Endothelial cell of umbilical vein (primary cell): ENCODE data around the gene DHTKD1. TPM values are rescaled to one million over a fixed set of nuclear protein-coding genes. Genes with fewer than 3 reads are reported as not detected.

Source experiments
- BruUV-seq: library from RNA; stranded (reverse); fragments of 400-500 nt; replicated peaks from 2 replicates; lab custom pipeline; 2021; lab: Mats Ljungman, UMichigan
- CTCF ChIA-PET: fragments of 300-600, 350-600 bp; sonication (Branson Sonifier 250); formaldehyde crosslinking; loops from one replicate; lab custom pipeline; 2021; ENCODE audit warnings: antibody characterized with exemption, inconsistent platforms; lab: Charles Lee
- POLR2A ChIA-PET: fragments of 300-600, 350-600 bp; sonication (Branson Sonifier 250); formaldehyde crosslinking; loops from one replicate; lab custom pipeline; 2021; ENCODE audit warnings: antibody characterized with exemption, inconsistent platforms; lab: Charles Lee
- DNase-seq: peaks from one replicate; pipeline ENCODE4 v3.0.0-alpha.2; 2011; ENCODE audit warnings: low read depth, low spot score
- FAIRE-seq: peaks from 2 replicates; lab custom pipeline; 2011; peaks lifted over from hg19 to GRCh38; lab: Jason Lieb, UNC
- H2AFZ ChIP-seq: 2 replicates; pipeline ENCODE4 v1.6.0; 2012; ENCODE audit warnings: low read depth, low read length, control low read depth, inconsistent platforms
- H3K27ac ChIP-seq: 2 replicates; pipeline ENCODE4 v1.5.1; 2011; ENCODE audit warnings: low read depth, mild to moderate bottlenecking, control low read depth, low read length, moderate library complexity; ENCODE audit not compliant: insufficient read depth
- H3K27me3 ChIP-seq, 2 experiments: 2 replicates each; pipeline versions ENCODE4 v1.6.0 to v1.6.1; 2011; ENCODE audit warnings: low read length in 2 of 2, mixed read lengths in 1 of 2; ENCODE audit not compliant: control insufficient read depth in 2 of 2, insufficient read depth in 2 of 2
- H3K36me3 ChIP-seq, 2 experiments: 2 replicates in 1 of 2; 3 replicates in 1 of 2; pipeline ENCODE4 v1.5.1; 2011; ENCODE audit warnings: low read length in 2 of 2, mild to moderate bottlenecking in 1 of 2, moderate library complexity in 1 of 2; ENCODE audit not compliant: control insufficient read depth in 2 of 2, insufficient read depth in 2 of 2; ENCODE audit errors: extremely low read depth in 1 of 2
- H3K4me1 ChIP-seq: 3 replicates; pipeline ENCODE4 v1.5.1; 2011; ENCODE audit warnings: mild to moderate bottlenecking, low read length; ENCODE audit not compliant: control insufficient read depth, insufficient read depth; ENCODE audit errors: extremely low read depth
- H3K4me2 ChIP-seq: 2 replicates; pipeline ENCODE4 v1.6.1; 2011; ENCODE audit warnings: low read length, control low read depth, mixed read lengths; ENCODE audit not compliant: insufficient read depth
- H3K4me3 ChIP-seq, 3 experiments: fragments of 200-600 bp in 1 of 3; sonication (generic), shearing (Covaris generic) in 1 of 3; replicated peaks in 1 of 3; 2 replicates each; pipeline ENCODE4 v1.5.1; 2011 to 2016; ENCODE audit warnings: control low read depth in 3 of 3, low read length in 3 of 3, mild to moderate bottlenecking in 2 of 3, inconsistent platforms in 1 of 3, low read depth in 1 of 3, moderate library complexity in 1 of 3; ENCODE audit not compliant: insufficient read depth in 1 of 3
- H3K79me2 ChIP-seq: 2 replicates; pipeline ENCODE4 v1.6.0; 2012; ENCODE audit warnings: low read length, inconsistent platforms; ENCODE audit not compliant: control insufficient read depth, insufficient read depth
- H3K9ac ChIP-seq: replicated peaks from 2 replicates; pipeline ENCODE3; 2011; ENCODE audit warnings: low read length, control low read depth; ENCODE audit not compliant: insufficient read depth; ENCODE audit errors: extremely low read depth
- H3K9me1 ChIP-seq: replicated peaks from 3 replicates; pipeline ENCODE4 v1.6.0; 2011; ENCODE audit warnings: mild to moderate bottlenecking, low read length; ENCODE audit not compliant: control insufficient read depth, insufficient read depth; ENCODE audit errors: extremely low read depth
- H3K9me3 ChIP-seq: replicated peaks from 2 replicates; pipeline ENCODE4 v1.5.1; 2012; ENCODE audit warnings: low read length, inconsistent platforms; ENCODE audit not compliant: control insufficient read depth, insufficient read depth
- H4K20me1 ChIP-seq: replicated peaks from 2 replicates; pipeline ENCODE3; 2011; ENCODE audit warnings: mild to moderate bottlenecking, low read length; ENCODE audit not compliant: control insufficient read depth, insufficient read depth; ENCODE audit errors: extremely low read depth
- EZH2 ChIP-seq: IDR thresholded peaks from 2 replicates; pipeline ENCODE4 v1.6.1; 2012; ENCODE audit warnings: borderline replicate concordance, low read depth, mild to moderate bottlenecking, moderate library complexity, low read length, inconsistent platforms; ENCODE audit not compliant: severe bottlenecking
- FOS ChIP-seq: IDR thresholded peaks from 2 replicates; pipeline ENCODE4 v1.6.1; 2011; ENCODE audit warnings: mild to moderate bottlenecking, low read length, moderate library complexity, borderline replicate concordance; ENCODE audit not compliant: insufficient read depth
- GATA2 ChIP-seq: IDR thresholded peaks from 2 replicates; pipeline ENCODE4 v1.7.0; 2011; ENCODE audit warnings: low read depth, mild to moderate bottlenecking, moderate library complexity, mixed read lengths, low read length; ENCODE audit not compliant: insufficient read length, insufficient read depth
- JUN ChIP-seq: IDR thresholded peaks from 2 replicates; pipeline ENCODE4 v1.6.1; 2011; ENCODE audit warnings: borderline replicate concordance, low read depth; ENCODE audit not compliant: insufficient read length, insufficient read depth
- MYC ChIP-seq: IDR thresholded peaks from one replicate; pipeline ENCODE4 v1.6.1; 2011; ENCODE audit warnings: mild to moderate bottlenecking, low read depth, low read length
- POLR2A ChIP-seq: IDR thresholded peaks from 2 replicates; pipeline ENCODE4 v1.6.1; 2012; ENCODE audit warnings: low read depth, mild to moderate bottlenecking, control low read depth, low read length
- POLR2AphosphoS5 ChIP-seq: IDR thresholded peaks from 2 replicates; pipeline ENCODE4 v1.6.1; 2012; ENCODE audit warnings: low read depth, mild to moderate bottlenecking, control low read depth, low read length, moderate library complexity; ENCODE audit not compliant: insufficient read depth
- dilution Hi-C: fragments of 300-500 bp; cut with MboI; formaldehyde crosslinking; loops from one replicate; pipeline ENCODE4 v1.15.0; 2019; ENCODE audit warnings: low sequenced_read_pairs; ENCODE audit not compliant: extremely low pct_ligation_motif_present
- intact Hi-C: fragments of 100-400 bp; cut with micrococcal nuclease; formaldehyde crosslinking; loops from one replicate; pipeline ENCODE4 v1.10.0; 2022
- polyA plus RNA-seq, 4 experiments: library from polyadenylated mRNA; depleted of rRNA in 3 of 4; stranded (reverse) in 3 of 4; unstranded in 1 of 4; fragments of >200 nt; gene quantifications; 2 replicates each; pipeline versions ENCODE4 v1.2.1 to v1.2.3, GENCODE V29; 2011 to 2012; ENCODE audit warnings: missing spikeins in 1 of 4
- total RNA-seq: library from RNA; stranded (reverse); gene quantifications from 2 replicates; pipeline ENCODE4 v1.2.3, GENCODE V29; 2021
- TF ChIP-seq, protein P1 (sequence below): IDR thresholded peaks from 2 replicates; pipeline ENCODE4 v1.6.1; 2011; ENCODE audit not compliant: insufficient read depth, insufficient read length
- TF ChIP-seq, protein P2 (sequence below), 2 donors: IDR thresholded peaks; 1 replicate in 1 of 2; 2 replicates in 1 of 2; pipeline ENCODE4 v1.5.1; 2011; ENCODE audit warnings: low read length in 2 of 2, mild to moderate bottlenecking in 2 of 2, moderate library complexity in 2 of 2, control low read depth in 1 of 2, inconsistent platforms in 1 of 2, low read depth in 1 of 2; ENCODE audit not compliant: insufficient read depth in 1 of 2; ENCODE audit errors: extremely low read depth in 1 of 2

DHTKD1 gene
- total and polyA plus RNA-seq, 2 donors (not counting 3 experiments of a cell fraction or from before 2014, with no cell fraction given), result 15.3 to 22.9 TPM

DNA sequence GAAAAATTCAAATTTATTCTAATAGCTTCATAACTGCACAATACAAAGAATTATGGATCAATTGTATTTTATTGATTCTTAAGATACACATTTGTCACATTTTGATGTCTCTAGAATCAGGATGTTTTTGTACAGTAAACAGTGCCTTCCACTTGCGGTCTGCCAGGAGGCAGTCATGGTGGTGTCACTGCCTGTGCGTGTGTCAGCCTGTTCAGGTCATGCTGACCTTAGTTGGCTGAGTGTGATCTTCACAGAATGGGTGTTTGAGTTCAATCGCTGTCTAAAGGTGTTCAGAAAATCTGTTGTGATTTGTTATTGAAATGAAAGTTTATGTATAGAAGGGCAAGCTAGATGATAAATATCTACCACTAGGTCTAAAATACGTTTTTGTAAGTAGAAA is 81.4 kb downstream of the DHTKD1 start:
- intact Hi-C loops, result no loop called here
- Histone ChIP-seq H3K4me3 (no peak overlapping the region), H3K27me3 (no peaks in the 10 kb centered on the region), H3K36me3 (peaks cover 0 to 3% of the 10 kb centered on the region in 2 experiments), H3K9me3 (no peaks in the 10 kb centered on the region), H3K4me1 (no peaks in the 10 kb centered on the region), H3K9ac (no peak overlapping the region), H3K79me2 (no peaks in the 10 kb centered on the region), H4K20me1 (no peaks in the 10 kb centered on the region), H3K27ac (no peak overlapping the region), H3K9me1 (no peaks in the 10 kb centered on the region), H3K4me2 (no peak overlapping the region), H2AFZ (no peak overlapping the region)
- CTCF ChIA-PET, result no interaction called here
- DNase-seq (no peak), FAIRE-seq (no peak)
- no peak for TF ChIP-seq POLR2A
- no peak for TF ChIP-seq GATA2
- TF ChIP-seq, protein P1, sequence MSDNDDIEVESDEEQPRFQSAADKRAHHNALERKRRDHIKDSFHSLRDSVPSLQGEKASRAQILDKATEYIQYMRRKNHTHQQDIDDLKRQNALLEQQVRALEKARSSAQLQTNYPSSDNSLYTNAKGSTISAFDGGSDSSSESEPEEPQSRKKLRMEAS, result no peak
- TF ChIP-seq MYC, result no peak
- no peak for TF ChIP-seq POLR2AphosphoS5
- dilution Hi-C loops, result no loop called here
- BruUV-seq, result no TSS peak
- POLR2A ChIA-PET, result no interaction called here

DNA sequence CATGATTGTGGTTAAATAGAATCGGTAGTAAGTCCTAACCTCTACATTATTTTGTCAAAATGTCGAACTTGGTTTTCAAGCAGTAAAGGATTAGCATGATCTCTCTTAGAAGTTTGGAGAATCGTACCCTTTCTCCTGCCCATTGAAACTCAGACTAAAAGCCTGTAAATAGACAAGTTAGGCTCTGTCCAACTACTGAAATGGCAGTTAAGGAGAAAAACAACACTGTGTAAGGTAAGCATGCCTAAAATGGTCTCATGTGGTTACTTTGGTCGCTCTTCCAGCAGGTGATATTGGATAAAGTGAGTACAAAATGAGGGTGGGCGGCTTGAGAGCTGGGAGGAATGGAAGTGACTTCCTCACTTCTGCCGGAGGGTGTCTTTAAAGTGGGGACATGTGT is 85.8 kb downstream of the DHTKD1 start:
- no peak for TF ChIP-seq FOS
- TF ChIP-seq EZH2, result no peak
- no peak for TF ChIP-seq JUN
- TF ChIP-seq MYC, result no peak
- TF ChIP-seq, protein P1, result no peak
- TF ChIP-seq, protein P2, sequence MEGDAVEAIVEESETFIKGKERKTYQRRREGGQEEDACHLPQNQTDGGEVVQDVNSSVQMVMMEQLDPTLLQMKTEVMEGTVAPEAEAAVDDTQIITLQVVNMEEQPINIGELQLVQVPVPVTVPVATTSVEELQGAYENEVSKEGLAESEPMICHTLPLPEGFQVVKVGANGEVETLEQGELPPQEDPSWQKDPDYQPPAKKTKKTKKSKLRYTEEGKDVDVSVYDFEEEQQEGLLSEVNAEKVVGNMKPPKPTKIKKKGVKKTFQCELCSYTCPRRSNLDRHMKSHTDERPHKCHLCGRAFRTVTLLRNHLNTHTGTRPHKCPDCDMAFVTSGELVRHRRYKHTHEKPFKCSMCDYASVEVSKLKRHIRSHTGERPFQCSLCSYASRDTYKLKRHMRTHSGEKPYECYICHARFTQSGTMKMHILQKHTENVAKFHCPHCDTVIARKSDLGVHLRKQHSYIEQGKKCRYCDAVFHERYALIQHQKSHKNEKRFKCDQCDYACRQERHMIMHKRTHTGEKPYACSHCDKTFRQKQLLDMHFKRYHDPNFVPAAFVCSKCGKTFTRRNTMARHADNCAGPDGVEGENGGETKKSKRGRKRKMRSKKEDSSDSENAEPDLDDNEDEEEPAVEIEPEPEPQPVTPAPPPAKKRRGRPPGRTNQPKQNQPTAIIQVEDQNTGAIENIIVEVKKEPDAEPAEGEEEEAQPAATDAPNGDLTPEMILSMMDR (IDR thresholded peaks at IDR 0.05; ENCODE audit: extremely low read depth in 1 of 2, insufficient read depth in 1 of 2, low read depth in 1 of 2, low read length in 2 of 2), result no peak
- no peak for TF ChIP-seq POLR2A
- no peak for TF ChIP-seq GATA2
- no peak for TF ChIP-seq POLR2AphosphoS5
- H4K20me1 ChIP-seq, result no peaks in the 10 kb centered on the region
- no peaks in the 10 kb centered on the region for H3K27me3 ChIP-seq
- BruUV-seq, result no TSS peak
- H3K79me2 ChIP-seq, result no peaks in the 10 kb centered on the region
- intact Hi-C loops (no loop called here), dilution Hi-C loops (no loop called here)
- FAIRE-seq (no peak), DNase-seq (no peak)
- H3K9me1 ChIP-seq, result no peaks in the 10 kb centered on the region
- CTCF ChIA-PET, result no interaction called here
- POLR2A ChIA-PET, result no interaction called here
- no peaks in the 10 kb centered on the region for H3K9me3 ChIP-seq
- no peaks in the 10 kb centered on the region for H3K4me1 ChIP-seq
- no peak overlapping the region for H3K27ac ChIP-seq
- H3K9ac ChIP-seq, result no peak overlapping the region
- no peak overlapping the region for H3K4me2 ChIP-seq
- H2AFZ ChIP-seq, result no peak overlapping the region
- H3K4me3 ChIP-seq, result no peak overlapping the region
- H3K36me3 ChIP-seq, result peaks cover 5 to 6% of the 10 kb centered on the region in 2 experiments
